ENCODE data around the gene PPFIBP2. TPM values are rescaled to one million over a fixed set of nuclear protein-coding genes. Genes with fewer than 3 reads are reported as not detected.

PPFIBP2 gene
- total RNA-seq, 1 experiment from 2014 or later: 13.9 TPM

- CTCF ChIA-PET: no interaction called here
Observed at GRCh38 chr11:7528514-7529049, 14.8 kb downstream of the PPFIBP2 start.

GRCh38 chr11:7530013-7530640, 16.3 kb downstream of the PPFIBP2 start:
- no peak overlapping the region for H2AFZ ChIP-seq
- no peaks in the 10 kb centered on the region; the same call in 1 of the 2 replicates for H3K4me1 ChIP-seq (replicated peaks; ENCODE audit: insufficient read depth)
- H3K9me3 ChIP-seq (ENCODE audit: insufficient read depth, low read depth): no peaks in the 10 kb centered on the region
- no peaks in the 10 kb centered on the region for H3K9me2 ChIP-seq (ENCODE audit: insufficient read depth)
- ChIA-PET CTCF (no interaction called here), POLR2A (ENCODE audit: unreplicated experiment) (no interaction called here)
- no peak for TF ChIP-seq EZH2 (IDR thresholded peaks at IDR 0.05; ENCODE audit: low read depth)
- TF ChIP-seq CTCF (conservative IDR thresholded peaks at IDR 0.05): no peak
- intact Hi-C loops (cut with micrococcal nuclease; ENCODE audit: unreplicated experiment): no loop called here
- no peaks in the 10 kb centered on the region for H3K79me2 ChIP-seq (ENCODE audit: low read depth)
- no TSS peak for BruUV-seq (replicated peaks)
- H3K36me3 ChIP-seq (ENCODE audit: low read depth): no peaks in the 10 kb centered on the region
- H3K4me3 ChIP-seq: no peak overlapping the region
- no peaks in the 10 kb centered on the region for H3F3A ChIP-seq (ENCODE audit: insufficient read depth, low read depth)
- H4K20me1 ChIP-seq (ENCODE audit: insufficient read depth): no peaks in the 10 kb centered on the region
- H3K27me3 ChIP-seq (ENCODE audit: insufficient read depth, low read depth): no peaks in the 10 kb centered on the region
- no peak for DNase-seq
- no peak overlapping the region for H3K4me2 ChIP-seq
- no peak overlapping the region for H3K27ac ChIP-seq

More at GRCh38 chr11:7528514-7529049, 14.8 kb downstream of the PPFIBP2 start:
- no TSS peak for BruUV-seq (replicated peaks)
- H2AFZ ChIP-seq: no peak overlapping the region
- no peaks in the 10 kb centered on the region for H3K27me3 ChIP-seq (ENCODE audit: insufficient read depth, low read depth)
- H3K27ac ChIP-seq: no peak overlapping the region
- no peaks in the 10 kb centered on the region for H3K4me1 ChIP-seq (replicated peaks; ENCODE audit: insufficient read depth)
- no peak overlapping the region for H3K4me3 ChIP-seq
- intact Hi-C loops (cut with micrococcal nuclease; ENCODE audit: unreplicated experiment): no loop called here
- H3K9me2 ChIP-seq (ENCODE audit: insufficient read depth): no peaks in the 10 kb centered on the region
- no peaks in the 10 kb centered on the region for H4K20me1 ChIP-seq (ENCODE audit: insufficient read depth)
- no peak for DNase-seq
- H3K4me2 ChIP-seq: no peak overlapping the region
- H3K9me3 ChIP-seq (ENCODE audit: insufficient read depth, low read depth): no peaks in the 10 kb centered on the region
- no peak for TF ChIP-seq EZH2 (IDR thresholded peaks at IDR 0.05; ENCODE audit: low read depth)
- no peak for TF ChIP-seq CTCF (conservative IDR thresholded peaks at IDR 0.05)
- no peaks in the 10 kb centered on the region for H3K36me3 ChIP-seq (ENCODE audit: low read depth)
- no peaks in the 10 kb centered on the region for H3F3A ChIP-seq (ENCODE audit: insufficient read depth, low read depth)
- POLR2A ChIA-PET (ENCODE audit: unreplicated experiment): no interaction called here
- no peaks in the 10 kb centered on the region for H3K79me2 ChIP-seq (ENCODE audit: low read depth)

GRCh38 chr11:7531011-7531410, 17.2 kb downstream of the PPFIBP2 start:
- Histone ChIP-seq H3K27ac (no peak overlapping the region), H2AFZ (no peak overlapping the region), H4K20me1 (ENCODE audit: insufficient read depth) (no peaks in the 10 kb centered on the region), H3K79me2 (ENCODE audit: low read depth) (no peaks in the 10 kb centered on the region), H3K9me3 (ENCODE audit: insufficient read depth, low read depth) (no peaks in the 10 kb centered on the region), H3K4me2 (no peak overlapping the region), H3F3A (ENCODE audit: insufficient read depth, low read depth) (no peaks in the 10 kb centered on the region), H3K4me1 (replicated peaks; ENCODE audit: insufficient read depth) (no peaks in the 10 kb centered on the region; the same call in 1 of the 2 replicates), H3K27me3 (ENCODE audit: insufficient read depth, low read depth) (no peaks in the 10 kb centered on the region), H3K36me3 (ENCODE audit: low read depth) (no peaks in the 10 kb centered on the region), H3K9me2 (ENCODE audit: insufficient read depth) (no peaks in the 10 kb centered on the region), H3K4me3 (no peak overlapping the region)
- no peak for DNase-seq
- no TSS peak for BruUV-seq (replicated peaks)
- TF ChIP-seq EZH2 (IDR thresholded peaks at IDR 0.05; ENCODE audit: low read depth) (no peak), CTCF (conservative IDR thresholded peaks at IDR 0.05) (no peak)
- intact Hi-C loops (cut with micrococcal nuclease; ENCODE audit: unreplicated experiment): no loop called here
- ChIA-PET POLR2A (ENCODE audit: unreplicated experiment) (no interaction called here), CTCF (no interaction called here)
